Liver (tissue), 3 donors: Measurements from ENCODE around the gene WDR26.
"Not testable (repeated sequence)": the region's sequence is repeated elsewhere in the genome, so short reads cannot be mapped to it uniquely, and the experiment has no call there.

ENCODE experiments used
- ATF3 ChIP-seq: IDR thresholded peaks from 2 replicates; pipeline ENCODE4 v1.6.1; 2016; ENCODE audit warnings: antibody characterized with exemption
- CTCF ChIP-seq: fragments of 150-350 bp; IDR thresholded peaks from 2 replicates; pipeline ENCODE4 v1.5.1; 2017; ENCODE audit warnings: improper control_type of control experiment, low read depth, low read length; ENCODE audit not compliant: missing input control
- FOXA1 ChIP-seq: IDR thresholded peaks from 2 replicates; pipeline ENCODE4 v1.6.1; 2016; ENCODE audit warnings: antibody characterized with exemption
- GABPA ChIP-seq, 2 donors: IDR thresholded peaks in 1 of 2; conservative IDR thresholded peaks in 1 of 2; 2 replicates each; pipeline ENCODE4 v1.6.1; 2016; ENCODE audit warnings: antibody characterized with exemption in 2 of 2, mild to moderate bottlenecking in 1 of 2, moderate library complexity in 1 of 2
- MAX ChIP-seq: IDR thresholded peaks from 2 replicates; pipeline ENCODE4 v1.6.1; 2016; ENCODE audit warnings: antibody characterized with exemption
- REST ChIP-seq: IDR thresholded peaks from 2 replicates; pipeline ENCODE4 v1.6.1; 2016; ENCODE audit warnings: antibody characterized with exemption, mild to moderate bottlenecking
- TAF1 ChIP-seq: conservative IDR thresholded peaks from 2 replicates; pipeline ENCODE4 v1.6.1; 2016; ENCODE audit warnings: antibody characterized with exemption, mild to moderate bottlenecking
- donor health status: healthy.
- donor health status: healthy.

GRCh38 chr1:224352436-224353085 is 82.0 kb downstream of the WDR26 start:
- not testable (repeated sequence) for TF ChIP-seq CTCF; GABPA (IDR thresholded peaks at IDR 0.05 in 1 of 2, conservative IDR thresholded peaks at IDR 0.05 in 1 of 2); ATF3; FOXA1; MAX; REST; TAF1
